Neuronal stem cell (in vitro differentiated cells): ENCODE results near the gene FRS2.

ENCODE experiments used
- DNase-seq: peaks from one replicate; pipeline ENCODE4 v3.0.0-alpha.2; 2013; ENCODE audit warnings: low spot score
- H2AFZ ChIP-seq: one replicate; pipeline ENCODE4 v1.6.1; 2013; ENCODE audit warnings: mild to moderate bottlenecking, low read length, inconsistent platforms
- H2AK5ac ChIP-seq: 2 replicates; pipeline ENCODE4 v1.6.1; 2013; ENCODE audit warnings: low read depth, mild to moderate bottlenecking, inconsistent platforms, low read length, moderate library complexity, mixed read lengths
- H2BK120ac ChIP-seq: 2 replicates; pipeline ENCODE4 v1.6.1; 2013; ENCODE audit warnings: low read depth, mild to moderate bottlenecking, inconsistent platforms, low read length, moderate library complexity, mixed read lengths
- H2BK12ac ChIP-seq: one replicate; pipeline ENCODE4 v1.6.1; 2013; ENCODE audit warnings: low read length, inconsistent platforms
- H2BK15ac ChIP-seq: 2 replicates; pipeline ENCODE4 v1.6.1; 2013; ENCODE audit warnings: mild to moderate bottlenecking, low read length, inconsistent platforms, mixed read lengths
- H2BK5ac ChIP-seq: one replicate; pipeline ENCODE4 v1.6.1; 2013; ENCODE audit warnings: inconsistent platforms, mild to moderate bottlenecking, low read length, moderate library complexity
- H3K14ac ChIP-seq: one replicate; pipeline ENCODE4 v1.6.1; 2013; ENCODE audit warnings: low read length, inconsistent platforms
- H3K18ac ChIP-seq: 2 replicates; pipeline ENCODE4 v1.6.1; 2013; ENCODE audit warnings: low read length, inconsistent platforms
- H3K23ac ChIP-seq: 2 replicates; pipeline ENCODE4 v1.6.1; 2013; ENCODE audit warnings: low read depth, mild to moderate bottlenecking, mixed read lengths, low read length, inconsistent platforms; ENCODE audit not compliant: poor library complexity
- H3K27ac ChIP-seq: replicated peaks from 3 replicates; pipeline ENCODE4 v1.5.1; 2013; ENCODE audit warnings: low read length, inconsistent platforms
- H3K27me3 ChIP-seq, 3 experiments: 2 replicates each; pipeline ENCODE4 v1.6.1; 2013; ENCODE audit warnings: low read length in 3 of 3, mild to moderate bottlenecking in 2 of 3, inconsistent platforms in 1 of 3, low read depth in 1 of 3, mixed read lengths in 1 of 3, moderate library complexity in 1 of 3; ENCODE audit not compliant: control insufficient read depth in 3 of 3, insufficient read depth in 3 of 3
- H3K36me3 ChIP-seq, 2 donors: replicated peaks in 1 of 2; 2 replicates each; pipeline ENCODE4 v1.6.1; 2013; ENCODE audit warnings: low read length in 2 of 2; ENCODE audit not compliant: control insufficient read depth in 2 of 2, insufficient read depth in 2 of 2
- H3K4ac ChIP-seq: 2 replicates; pipeline ENCODE4 v1.6.1; 2013; ENCODE audit warnings: inconsistent platforms, mild to moderate bottlenecking, low read length, moderate library complexity
- H3K4me1 ChIP-seq, 2 donors: 1 replicate in 1 of 2; 2 replicates in 1 of 2; pipeline ENCODE4 v1.6.1; 2013; ENCODE audit warnings: low read length in 2 of 2, low read depth in 1 of 2; ENCODE audit not compliant: control insufficient read depth in 2 of 2, insufficient read depth in 1 of 2
- H3K4me2 ChIP-seq: one replicate; pipeline ENCODE4 v1.6.1; 2013; ENCODE audit warnings: mild to moderate bottlenecking, low read length, inconsistent platforms; ENCODE audit not compliant: insufficient read depth, poor library complexity, severe bottlenecking
- H3K4me3 ChIP-seq, 2 donors: 2 replicates each; pipeline ENCODE4 v1.5.1; 2013; ENCODE audit warnings: low read length in 2 of 2, mild to moderate bottlenecking in 2 of 2, inconsistent platforms in 1 of 2, moderate library complexity in 1 of 2
- H3K79me1 ChIP-seq: one replicate; pipeline ENCODE4 v1.6.1; 2013; ENCODE audit warnings: low read depth, mild to moderate bottlenecking, inconsistent platforms, low read length, moderate library complexity
- H3K9ac ChIP-seq: one replicate; pipeline ENCODE4 v1.6.1; 2013; ENCODE audit warnings: mild to moderate bottlenecking, low read depth, low read length, inconsistent platforms; ENCODE audit not compliant: poor library complexity
- H3K9me3 ChIP-seq, 2 donors: replicated peaks in 1 of 2; 2 replicates each; pipeline versions ENCODE3 to v1.6.1; 2013; ENCODE audit warnings: low read length in 2 of 2, mild to moderate bottlenecking in 2 of 2, inconsistent platforms in 1 of 2, low read depth in 1 of 2, mixed read lengths in 1 of 2, moderate library complexity in 1 of 2; ENCODE audit not compliant: control insufficient read depth in 2 of 2, insufficient read depth in 1 of 2
- H4K8ac ChIP-seq: one replicate; pipeline ENCODE4 v1.6.1; 2013; ENCODE audit warnings: low read depth, mild to moderate bottlenecking, inconsistent platforms, low read length, moderate library complexity
- H4K91ac ChIP-seq: one replicate; pipeline ENCODE4 v1.6.1; 2013; ENCODE audit warnings: low read length, low read depth, mild to moderate bottlenecking, inconsistent platforms; ENCODE audit not compliant: poor library complexity
- WGBS, 2 donors: extraction: QIAGEN DNeasy Blood & Tissue Kit; methylation state at CpG; one replicate each; pipeline ENCODE4 v1.1.7; 2013; ENCODE audit warnings: missing lambda C conversion rate in 2 of 2, mixed read lengths in 1 of 2; ENCODE audit not compliant: insufficient read length in 2 of 2, insufficient replicate concordance in 1 of 2; ENCODE audit errors: extremely low coverage in 2 of 2; 5-methylcytosine and 5-hydroxymethylcytosine counted together

FRS2 gene

GRCh38 chr12:69555461-69555860, 85.3 kb downstream of the FRS2 start:
- Histone ChIP-seq H3K27ac (no peak overlapping the region), H3K4ac (no peak overlapping the region), H4K91ac (no peak overlapping the region), H3K27me3 (no peaks in the 10 kb centered on the region), H3K79me1 (no peaks in the 10 kb centered on the region), H3K23ac (no peak overlapping the region), H2BK120ac (no peak overlapping the region), H3K4me2 (no peak overlapping the region), H3K36me3 (peaks cover 0 to 5% of the 10 kb centered on the region in 2 donors), H3K14ac (no peak overlapping the region), H2BK5ac (no peak overlapping the region), H2BK15ac (no peak overlapping the region), H2BK12ac (no peak overlapping the region), H3K4me3 (no peak overlapping the region), H3K9ac (no peak overlapping the region), H4K8ac (no peak overlapping the region), H3K4me1 (no peaks in the 10 kb centered on the region), H3K9me3 (no peaks in the 10 kb centered on the region), H3K18ac (no peak overlapping the region), H2AFZ (no peak overlapping the region), H2AK5ac (no peak overlapping the region)
- WGBS, 2 donors = no CpG with 5 or more reads among the region's 6 CpGs
- no peak for DNase-seq

GRCh38 chr12:69556383-69556782, 86.2 kb downstream of the FRS2 start:
- H3K79me1 ChIP-seq = no peaks in the 10 kb centered on the region
- H3K4ac ChIP-seq = no peak overlapping the region
- H3K9ac ChIP-seq = no peak overlapping the region
- H3K18ac ChIP-seq = no peak overlapping the region
- H2BK5ac ChIP-seq = no peak overlapping the region
- no peak overlapping the region for H4K91ac ChIP-seq
- DNase-seq = no peak
- no peaks in the 10 kb centered on the region for H3K4me1 ChIP-seq
- no peak overlapping the region for H2BK120ac ChIP-seq
- H3K36me3 ChIP-seq = peaks cover 0 to 5% of the 10 kb centered on the region in 2 donors
- H3K14ac ChIP-seq = no peak overlapping the region
- H2AFZ ChIP-seq = no peak overlapping the region
- 100% methylated on average over 1 to 2 of the region's 9 CpGs for WGBS, 2 donors
- no peak overlapping the region for H3K27ac ChIP-seq
- H2BK12ac ChIP-seq = no peak overlapping the region
- no peak overlapping the region for H3K4me2 ChIP-seq
- no peak overlapping the region for H4K8ac ChIP-seq
- H3K23ac ChIP-seq = no peak overlapping the region
- H3K9me3 ChIP-seq = no peaks in the 10 kb centered on the region
- no peak overlapping the region for H2BK15ac ChIP-seq
- H3K27me3 ChIP-seq = no peaks in the 10 kb centered on the region
- H3K4me3 ChIP-seq = no peak overlapping the region
- no peak overlapping the region for H2AK5ac ChIP-seq

GRCh38 chr12:69563166-69563762, 93.1 kb downstream of the FRS2 start:
- H4K91ac ChIP-seq = no peak overlapping the region
- no peak overlapping the region for H2BK12ac ChIP-seq
- no peak overlapping the region for H3K18ac ChIP-seq
- H2BK120ac ChIP-seq = no peak overlapping the region
- H4K8ac ChIP-seq = no peak overlapping the region
- no peak overlapping the region for H2AFZ ChIP-seq
- no peaks in the 10 kb centered on the region for H3K9me3 ChIP-seq
- H3K4me1 ChIP-seq = no peaks in the 10 kb centered on the region
- WGBS, 2 donors = no CpG with 5 or more reads among the region's 2 CpGs
- H3K79me1 ChIP-seq = no peaks in the 10 kb centered on the region
- no peak for DNase-seq
- H3K14ac ChIP-seq = no peak overlapping the region
- no peak overlapping the region for H3K4me2 ChIP-seq
- no peak overlapping the region for H2AK5ac ChIP-seq
- H2BK15ac ChIP-seq = no peak overlapping the region
- no peak overlapping the region for H3K23ac ChIP-seq
- H3K9ac ChIP-seq = peak overlapping the region; percentile 9
- no peak overlapping the region for H3K27ac ChIP-seq
- peaks cover 0 to 51% of the 10 kb centered on the region in 2 donors for H3K36me3 ChIP-seq
- no peak overlapping the region for H2BK5ac ChIP-seq
- no peak overlapping the region for H3K4me3 ChIP-seq
- H3K4ac ChIP-seq = no peak overlapping the region
- no peaks in the 10 kb centered on the region for H3K27me3 ChIP-seq

GRCh38 chr12:69566603-69567002, 96.4 kb downstream of the FRS2 start:
- WGBS, 2 donors = no CpG with 5 or more reads among the region's 3 CpGs
- H3K18ac ChIP-seq = no peak overlapping the region
- no peaks in the 10 kb centered on the region for H3K9me3 ChIP-seq
- no peak overlapping the region for H2AFZ ChIP-seq
- H3K27ac ChIP-seq = no peak overlapping the region
- H2AK5ac ChIP-seq = no peak overlapping the region
- H2BK15ac ChIP-seq = no peak overlapping the region
- H3K23ac ChIP-seq = no peak overlapping the region
- H3K14ac ChIP-seq = no peak overlapping the region
- no peak overlapping the region for H3K4me2 ChIP-seq
- H3K36me3 ChIP-seq = peaks cover 2 to 80% of the 10 kb centered on the region in 2 donors
- no peak overlapping the region for H3K9ac ChIP-seq
- no peaks in the 10 kb centered on the region for H3K79me1 ChIP-seq
- no peak overlapping the region for H2BK120ac ChIP-seq
- no peak overlapping the region for H4K8ac ChIP-seq
- H3K4ac ChIP-seq = no peak overlapping the region
- H3K27me3 ChIP-seq = no peaks in the 10 kb centered on the region
- no peak overlapping the region for H3K4me3 ChIP-seq
- H2BK5ac ChIP-seq = no peak overlapping the region
- no peak for DNase-seq
- no peak overlapping the region for H4K91ac ChIP-seq
- no peaks in the 10 kb centered on the region for H3K4me1 ChIP-seq
- no peak overlapping the region for H2BK12ac ChIP-seq
